ENCODE measurements around the gene GDF9. TPM values are rescaled to one million over a fixed set of nuclear protein-coding genes. Genes with fewer than 3 reads are reported as not detected.

Gene GDF9
- total RNA-seq, 1 experiment from 2014 or later: 0.49 TPM

DNA sequence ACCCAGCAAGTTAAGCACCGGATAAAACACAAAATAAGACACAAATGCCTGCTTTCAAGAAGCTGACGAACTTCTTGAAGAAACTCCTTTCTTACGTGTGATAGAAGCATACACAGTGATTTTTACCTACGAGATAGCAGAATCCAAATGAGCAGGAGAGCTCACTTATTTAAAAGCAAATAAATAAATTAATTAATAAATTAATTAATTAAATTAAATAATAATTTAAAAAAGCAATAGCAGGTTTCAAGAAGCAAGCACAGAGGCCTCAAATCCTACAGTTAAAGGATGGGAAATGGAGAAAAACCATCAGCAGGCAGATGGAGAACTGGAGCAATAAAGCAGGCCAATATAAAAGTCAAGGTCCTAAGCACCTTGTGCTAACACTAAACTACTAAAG lies 24.5 kb upstream of the GDF9 start:
- no peak overlapping the region for H3K27ac ChIP-seq (ENCODE audit: low read depth, low read length)
- no peaks in the 10 kb centered on the region; the same call in 1 of the 2 replicates for H3K79me2 ChIP-seq (ENCODE audit: insufficient read depth, low read length)
- peaks cover 31 to 47% of the 10 kb centered on the region in 2 experiments for H3K36me3 ChIP-seq (ENCODE audit: control insufficient read depth in 1 of 2, insufficient read depth in 2 of 2, low read length in 2 of 2)
- ChIA-PET RAD21 (ENCODE audit: low non-redundant PET in 1 of 2, low total read pairs in 2 of 2, uncharacterized antibody in 2 of 2, unreplicated experiment in 2 of 2) (no interaction called here), CTCF (interaction anchor here (1.6 kb wide), 1 partner anchor 8 kb away, joined by 10 read pairs; no protein-coding TSS in a partner anchor), POLR2A (interaction anchor here (1.1 kb wide), 1 partner anchor 12 kb away, joined by 3 read pairs; no protein-coding TSS in a partner anchor)
- BruUV-seq (replicated peaks): no TSS peak
- H3K9ac ChIP-seq (ENCODE audit: low read length): no peak overlapping the region
- H4K20me1 ChIP-seq (ENCODE audit: insufficient read depth): no peaks in the 10 kb centered on the region
- DNase-seq (ENCODE audit: low read depth, low spot score) (no peak), ATAC-seq (no peak)
- no peaks in the 10 kb centered on the region for H3K27me3 ChIP-seq (ENCODE audit: insufficient read depth, low read length)
- no peak overlapping the region for H3K4me3 ChIP-seq (replicated peaks in 1 of 2; ENCODE audit: low read depth in 1 of 2, low read length in 2 of 2)
- H2AFZ ChIP-seq (ENCODE audit: low read depth, low read length, poor library complexity, severe bottlenecking): no peak overlapping the region
- intact Hi-C loops (cut with micrococcal nuclease): no loop called here
- TF ChIP-seq POLR2AphosphoS5 (IDR thresholded peaks at IDR 0.05; ENCODE audit: low read depth, low read length) (no peak), SRF (IDR thresholded peaks at IDR 0.05; ENCODE audit: low read depth) (no peak), JUND (IDR thresholded peaks at IDR 0.05) (no peak), ZNF274 (IDR thresholded peaks at IDR 0.05; ENCODE audit: low read depth, low read length) (no peak), EGR1 (IDR thresholded peaks at IDR 0.05; ENCODE audit: low read depth) (no peak)
- no peaks in the 10 kb centered on the region for H3K4me1 ChIP-seq (ENCODE audit: control insufficient read depth in 1 of 2, insufficient read depth in 2 of 2, low read length in 2 of 2)
- no peak overlapping the region for H3K4me2 ChIP-seq (ENCODE audit: low read length)
- H3K9me3 ChIP-seq (ENCODE audit: control insufficient read depth in 1 of 2, insufficient read depth in 1 of 2, low read depth in 1 of 2, low read length in 2 of 2): no peaks in the 10 kb centered on the region
- no peaks in the 10 kb centered on the region for H3K9me2 ChIP-seq (ENCODE audit: insufficient read depth)

DNA sequence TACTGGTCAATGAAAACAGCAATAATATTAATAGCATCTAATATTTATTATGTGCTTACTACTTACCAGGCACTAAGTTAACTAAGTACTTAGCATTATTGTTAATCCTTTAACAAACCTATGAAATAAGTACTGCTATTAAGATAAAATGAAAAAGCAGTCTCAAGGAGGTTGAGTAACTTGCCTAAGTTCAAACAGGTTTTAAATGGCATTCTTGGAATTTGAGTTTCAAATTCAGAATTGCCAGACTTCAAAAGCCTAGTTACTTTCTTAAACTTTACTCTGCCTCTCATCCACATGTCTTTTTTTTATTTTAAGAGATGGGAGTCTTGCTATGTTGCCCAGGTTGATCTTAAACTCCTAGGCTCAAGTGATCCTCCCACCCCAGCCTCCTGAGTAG lies 23.2 kb upstream of the GDF9 start:
- no TSS peak for BruUV-seq (replicated peaks)

More for the DNA sequence above, 23.2 kb upstream of the GDF9 start:
- intact Hi-C loops (cut with micrococcal nuclease): no loop called here
- no peak for ATAC-seq
- no peaks in the 10 kb centered on the region for H3K4me1 ChIP-seq (ENCODE audit: control insufficient read depth in 1 of 2, insufficient read depth in 2 of 2, low read length in 2 of 2)
- no peaks in the 10 kb centered on the region for H3K27me3 ChIP-seq (ENCODE audit: insufficient read depth, low read length)
- no peak overlapping the region for H3K4me2 ChIP-seq (ENCODE audit: low read length)
- no peak overlapping the region for H3K4me3 ChIP-seq (replicated peaks in 1 of 2; ENCODE audit: low read depth in 1 of 2, low read length in 2 of 2)
- no peaks in the 10 kb centered on the region for H3K79me2 ChIP-seq (ENCODE audit: insufficient read depth, low read length)
- peaks cover 20 to 52% of the 10 kb centered on the region in 2 experiments for H3K36me3 ChIP-seq (ENCODE audit: control insufficient read depth in 1 of 2, insufficient read depth in 2 of 2, low read length in 2 of 2)
- RAD21 ChIA-PET (ENCODE audit: low non-redundant PET in 1 of 2, low total read pairs in 2 of 2, uncharacterized antibody in 2 of 2, unreplicated experiment in 2 of 2): no interaction called here
- DNase-seq (ENCODE audit: low read depth, low spot score): no peak
- no peaks in the 10 kb centered on the region for H4K20me1 ChIP-seq (ENCODE audit: insufficient read depth)
- TF ChIP-seq SIN3A (IDR thresholded peaks at IDR 0.05; ENCODE audit: low read depth) (no peak), CEBPB (IDR thresholded peaks at IDR 0.05; ENCODE audit: low read depth) (no peak), TCF7L2 (IDR thresholded peaks at IDR 0.05; ENCODE audit: borderline replicate concordance, extremely low read depth, insufficient read depth, insufficient read length) (no peak), RAD21 (IDR thresholded peaks at IDR 0.05; ENCODE audit: low read depth) (no peak)
- TF ChIP-seq, protein P1, sequence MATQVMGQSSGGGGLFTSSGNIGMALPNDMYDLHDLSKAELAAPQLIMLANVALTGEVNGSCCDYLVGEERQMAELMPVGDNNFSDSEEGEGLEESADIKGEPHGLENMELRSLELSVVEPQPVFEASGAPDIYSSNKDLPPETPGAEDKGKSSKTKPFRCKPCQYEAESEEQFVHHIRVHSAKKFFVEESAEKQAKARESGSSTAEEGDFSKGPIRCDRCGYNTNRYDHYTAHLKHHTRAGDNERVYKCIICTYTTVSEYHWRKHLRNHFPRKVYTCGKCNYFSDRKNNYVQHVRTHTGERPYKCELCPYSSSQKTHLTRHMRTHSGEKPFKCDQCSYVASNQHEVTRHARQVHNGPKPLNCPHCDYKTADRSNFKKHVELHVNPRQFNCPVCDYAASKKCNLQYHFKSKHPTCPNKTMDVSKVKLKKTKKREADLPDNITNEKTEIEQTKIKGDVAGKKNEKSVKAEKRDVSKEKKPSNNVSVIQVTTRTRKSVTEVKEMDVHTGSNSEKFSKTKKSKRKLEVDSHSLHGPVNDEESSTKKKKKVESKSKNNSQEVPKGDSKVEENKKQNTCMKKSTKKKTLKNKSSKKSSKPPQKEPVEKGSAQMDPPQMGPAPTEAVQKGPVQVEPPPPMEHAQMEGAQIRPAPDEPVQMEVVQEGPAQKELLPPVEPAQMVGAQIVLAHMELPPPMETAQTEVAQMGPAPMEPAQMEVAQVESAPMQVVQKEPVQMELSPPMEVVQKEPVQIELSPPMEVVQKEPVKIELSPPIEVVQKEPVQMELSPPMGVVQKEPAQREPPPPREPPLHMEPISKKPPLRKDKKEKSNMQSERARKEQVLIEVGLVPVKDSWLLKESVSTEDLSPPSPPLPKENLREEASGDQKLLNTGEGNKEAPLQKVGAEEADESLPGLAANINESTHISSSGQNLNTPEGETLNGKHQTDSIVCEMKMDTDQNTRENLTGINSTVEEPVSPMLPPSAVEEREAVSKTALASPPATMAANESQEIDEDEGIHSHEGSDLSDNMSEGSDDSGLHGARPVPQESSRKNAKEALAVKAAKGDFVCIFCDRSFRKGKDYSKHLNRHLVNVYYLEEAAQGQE (IDR thresholded peaks at IDR 0.05; ENCODE audit: low read depth): no peak
- TF ChIP-seq, protein P2, sequence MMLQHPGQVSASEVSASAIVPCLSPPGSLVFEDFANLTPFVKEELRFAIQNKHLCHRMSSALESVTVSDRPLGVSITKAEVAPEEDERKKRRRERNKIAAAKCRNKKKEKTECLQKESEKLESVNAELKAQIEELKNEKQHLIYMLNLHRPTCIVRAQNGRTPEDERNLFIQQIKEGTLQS (IDR thresholded peaks at IDR 0.05): no peak
- TF ChIP-seq, protein P3, sequence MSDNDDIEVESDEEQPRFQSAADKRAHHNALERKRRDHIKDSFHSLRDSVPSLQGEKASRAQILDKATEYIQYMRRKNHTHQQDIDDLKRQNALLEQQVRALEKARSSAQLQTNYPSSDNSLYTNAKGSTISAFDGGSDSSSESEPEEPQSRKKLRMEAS (IDR thresholded peaks at IDR 0.05): no peak
- H3K9me3 ChIP-seq (ENCODE audit: control insufficient read depth in 1 of 2, insufficient read depth in 1 of 2, low read depth in 1 of 2, low read length in 2 of 2): no peaks in the 10 kb centered on the region
- H2AFZ ChIP-seq (ENCODE audit: low read depth, low read length, poor library complexity, severe bottlenecking): no peak overlapping the region
- H3K9me2 ChIP-seq (ENCODE audit: insufficient read depth): no peaks in the 10 kb centered on the region
- CTCF ChIA-PET: no interaction called here
- POLR2A ChIA-PET: no interaction called here
- no peak overlapping the region for H3K9ac ChIP-seq (ENCODE audit: low read length)
- no peak overlapping the region for H3K27ac ChIP-seq (ENCODE audit: low read depth, low read length)

Data from HCT116 (cell line).